ENCODE measurements around the gene SREBF1. TPM values are rescaled to one million over a fixed set of nuclear protein-coding genes. Genes with fewer than 3 reads are reported as not detected.

The SREBF1 gene
- total and polyA plus RNA-seq, 10 of the 15 experiments (the other 5 are each of a cell fraction or from before 2014, with no cell fraction given) = 1.4 to 84.6 (median 20.4) TPM

- TF ChIP-seq SUZ12 (IDR thresholded peaks at IDR 0.05; ENCODE audit: unreplicated experiment) = no peak
Observed at GRCh38 chr17:17795946-17796786, 40.6 kb downstream of the SREBF1 start (continued).

DNA sequence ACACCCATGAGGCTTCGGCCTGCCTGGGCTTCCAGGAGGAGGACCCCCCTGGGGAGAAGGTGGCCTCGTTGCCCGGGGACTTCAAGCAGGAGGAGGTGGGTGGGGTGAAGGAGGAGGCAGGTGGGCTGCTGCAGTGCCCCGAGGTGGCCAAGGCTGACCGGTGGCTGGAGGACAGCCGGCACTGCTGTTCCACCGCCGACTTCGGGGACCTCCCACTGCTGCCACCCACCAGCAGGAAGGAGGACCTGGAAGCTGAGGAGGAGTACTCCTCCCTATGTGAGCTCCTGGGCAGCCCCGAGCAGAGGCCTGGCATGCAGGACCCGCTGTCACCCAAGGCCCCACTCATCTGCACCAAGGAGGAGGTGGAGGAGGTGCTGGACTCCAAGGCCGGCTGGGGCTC lies 41.5 kb downstream of the SREBF1 start:
- WGBS (ENCODE audit: insufficient coverage, insufficient replicate concordance, low lambda C conversion rate, missing lambda C conversion rate) = 94% methylated on average over 11 of the region's 12 CpGs
- DNase-seq (ENCODE audit: low read depth, low spot score) (no peak), ATAC-seq (no peak), FAIRE-seq (no peak)
- H4K20me1 ChIP-seq (ENCODE audit: control insufficient read depth, insufficient read depth) = no peaks in the 10 kb centered on the region
- no peaks in the 10 kb centered on the region for H3K9me3 ChIP-seq (replicated peaks; ENCODE audit: control insufficient read depth, insufficient read depth, low read length)
- no TSS peak for BruUV-seq (replicated peaks)
- ChIA-PET POLR2A (no interaction called here), SMC1A (ENCODE audit: uncharacterized antibody, unreplicated experiment) (no interaction called here), RAD21 (ENCODE audit: unreplicated experiment) (no interaction called here), CTCF (no interaction called here)
- H3K4me2 ChIP-seq (ENCODE audit: control insufficient read depth, insufficient read depth) = no peak overlapping the region
- no peak overlapping the region for H3K9ac ChIP-seq (ENCODE audit: control insufficient read depth, insufficient read depth, low read length)
- TF ChIP-seq ZBTB33 (IDR thresholded peaks at IDR 0.05) = no peak
- TF ChIP-seq POLR2AphosphoS5 (IDR thresholded peaks at IDR 0.05; ENCODE audit: low read length) = no peak
- TF ChIP-seq RFX5 (IDR thresholded peaks at IDR 0.05; ENCODE audit: low read depth, low read length) = no peak
- no peak for TF ChIP-seq NFIC (IDR thresholded peaks at IDR 0.05; ENCODE audit: low read depth, low read length)
- no peak for TF ChIP-seq SREBF1 (IDR thresholded peaks at IDR 0.05; ENCODE audit: low read length)
- TF ChIP-seq HDGF (IDR thresholded peaks at IDR 0.05) = no peak
- no peak overlapping the region for H3K27ac ChIP-seq (ENCODE audit: control insufficient read depth, insufficient read depth)
- in situ Hi-C loops (cut with MboI) = no loop called here
- H3K27me3 ChIP-seq (replicated peaks in 1 of 2; ENCODE audit: control insufficient read depth in 2 of 2, insufficient read depth in 2 of 2, low read length in 1 of 2) = no peaks in the 10 kb centered on the region
- H2AFZ ChIP-seq (ENCODE audit: control insufficient read depth, low read depth, low read length) = no peak overlapping the region
- intact Hi-C loops (cut with micrococcal nuclease; ENCODE audit: unreplicated experiment) = no loop called here
- H3K79me2 ChIP-seq (ENCODE audit: control insufficient read depth, insufficient read depth, low read length) = no peaks in the 10 kb centered on the region
- no peak overlapping the region for H3K4me3 ChIP-seq
- H3K4me1 ChIP-seq (ENCODE audit: control insufficient read depth, insufficient read depth, low read length) = peaks cover 3% of the 10 kb centered on the region; the same call in 1 of the 2 replicates
- peaks cover 0 to 44% of the 10 kb centered on the region in 2 experiments for H3K36me3 ChIP-seq (ENCODE audit: control insufficient read depth in 2 of 2, insufficient read depth in 2 of 2, low read length in 1 of 2)

Measured in GM12878 (cell line).